ENCODE results near the gene TMEM151A.
A peak's percentile ranks its signal among the peaks of the same experiment; 100 is the strongest.

TMEM151A gene

DNA sequence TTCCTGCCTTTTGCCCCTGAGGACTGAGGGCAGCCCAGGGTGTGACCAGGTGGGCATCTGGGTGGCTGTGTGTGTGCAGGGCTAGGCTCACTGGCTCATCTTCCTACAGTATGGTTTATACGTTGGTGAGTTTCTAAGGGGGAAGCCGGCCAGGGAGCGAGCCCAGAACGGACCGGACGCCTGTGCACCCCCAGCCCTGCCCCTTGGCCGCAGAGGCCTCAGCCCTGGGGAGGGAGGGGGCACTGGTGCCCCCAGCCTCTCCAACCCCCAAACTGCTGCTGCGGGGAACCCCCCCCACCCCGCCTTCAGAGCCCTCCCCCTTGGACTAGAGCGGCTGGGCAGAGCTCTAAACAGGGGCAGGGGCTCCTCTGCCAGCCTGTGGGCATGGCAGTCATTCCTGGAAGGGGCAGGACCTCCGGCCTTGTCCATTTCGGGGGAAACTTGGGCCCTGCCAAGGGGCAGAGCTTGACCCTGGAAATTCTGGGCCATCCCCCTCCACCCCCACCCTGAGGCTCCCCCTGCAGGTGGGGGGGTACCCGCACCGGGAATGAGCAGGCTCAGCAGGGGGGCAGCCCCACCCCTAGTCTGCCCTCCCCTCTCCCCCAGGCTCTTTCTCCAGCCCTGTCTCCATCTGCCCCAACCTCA is 8.1 kb upstream of the TMEM151A start:
- DNase-seq (ENCODE audit: low spot score) = no peak

DNA sequence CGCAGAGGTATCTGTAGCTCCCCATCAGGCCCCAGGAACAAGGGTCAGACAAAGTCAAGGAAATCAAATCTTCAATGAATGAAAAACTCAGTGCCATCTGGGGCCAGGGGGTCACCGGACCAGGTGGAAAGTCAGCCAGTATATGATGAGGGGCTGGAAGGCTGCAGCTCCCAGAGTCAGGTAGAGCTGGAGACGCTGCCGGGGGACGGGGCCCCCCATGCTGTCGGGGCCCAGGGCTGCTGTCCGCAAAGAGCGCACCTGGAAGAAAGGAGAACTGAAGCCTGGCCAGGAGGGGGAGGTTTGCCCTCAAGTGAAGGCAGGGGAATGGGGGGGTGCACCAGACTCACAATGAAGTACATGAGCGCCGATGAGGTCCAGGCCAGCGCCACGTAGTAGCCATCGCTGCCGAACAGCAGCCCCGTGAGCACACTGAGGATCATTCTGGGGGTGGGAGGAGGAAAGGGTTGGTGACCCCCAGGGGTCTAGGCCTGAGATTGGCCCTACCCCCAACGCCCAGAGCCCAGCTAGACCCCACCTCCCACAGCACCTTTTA is 7.1 kb upstream of the TMEM151A start:
- DNase-seq (ENCODE audit: low spot score) = no peak

DNA sequence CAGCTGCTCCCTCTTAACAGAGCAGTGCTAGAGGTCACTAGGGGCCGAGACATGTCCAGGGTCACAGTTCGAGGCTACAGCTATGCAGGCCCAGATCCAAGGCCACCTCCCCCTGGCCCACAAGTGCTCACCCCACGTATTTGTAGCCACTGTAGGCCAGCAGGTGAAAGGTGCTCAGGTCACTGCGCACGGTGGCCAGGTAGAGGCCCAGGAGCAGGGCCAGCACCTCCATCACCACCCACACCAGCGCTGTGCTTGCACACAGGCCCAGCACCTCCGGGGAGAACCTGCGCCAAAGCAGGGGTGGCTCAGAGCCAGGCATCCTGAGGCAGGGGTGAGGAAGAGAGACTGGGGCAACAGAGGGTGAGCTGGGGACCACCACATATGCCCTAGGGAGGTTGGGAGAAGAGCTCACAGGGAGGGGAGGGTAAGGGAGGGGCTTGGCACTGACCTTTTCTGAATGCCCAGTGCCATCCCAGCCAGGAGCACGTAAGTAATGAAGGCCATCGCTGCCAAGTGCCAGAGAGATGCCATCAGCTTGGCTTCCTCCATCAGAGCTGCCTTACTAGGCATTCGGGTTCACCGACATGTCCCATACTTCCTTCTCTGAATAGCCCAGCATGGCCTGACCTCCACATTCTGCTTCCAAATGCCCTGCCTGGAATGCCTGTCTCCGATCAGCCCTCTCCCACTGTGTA is 6.3 kb upstream of the TMEM151A start:
- DNase-seq (ENCODE audit: low spot score) = no peak

DNA sequence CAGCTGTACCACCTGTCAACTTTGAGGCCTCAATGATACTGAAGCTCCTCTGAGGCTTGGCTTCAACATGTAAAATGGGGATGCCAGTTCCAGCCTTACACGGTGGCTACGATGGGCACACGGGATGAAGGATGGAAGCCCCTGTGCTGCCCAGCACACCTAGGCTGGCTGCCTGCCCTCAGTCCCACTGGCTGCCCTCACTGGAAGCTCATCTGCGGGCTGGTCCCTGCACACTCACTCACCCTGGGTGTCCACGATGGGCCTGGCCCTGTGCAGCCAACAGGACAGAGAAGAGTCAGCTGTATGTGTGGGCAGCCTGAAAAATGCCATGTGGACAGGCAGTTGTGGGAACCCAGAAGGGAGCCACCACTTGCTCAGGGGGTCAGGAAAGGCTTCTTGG is 5.0 kb upstream of the TMEM151A start:
- DNase-seq (ENCODE audit: low spot score) = no peak

DNA sequence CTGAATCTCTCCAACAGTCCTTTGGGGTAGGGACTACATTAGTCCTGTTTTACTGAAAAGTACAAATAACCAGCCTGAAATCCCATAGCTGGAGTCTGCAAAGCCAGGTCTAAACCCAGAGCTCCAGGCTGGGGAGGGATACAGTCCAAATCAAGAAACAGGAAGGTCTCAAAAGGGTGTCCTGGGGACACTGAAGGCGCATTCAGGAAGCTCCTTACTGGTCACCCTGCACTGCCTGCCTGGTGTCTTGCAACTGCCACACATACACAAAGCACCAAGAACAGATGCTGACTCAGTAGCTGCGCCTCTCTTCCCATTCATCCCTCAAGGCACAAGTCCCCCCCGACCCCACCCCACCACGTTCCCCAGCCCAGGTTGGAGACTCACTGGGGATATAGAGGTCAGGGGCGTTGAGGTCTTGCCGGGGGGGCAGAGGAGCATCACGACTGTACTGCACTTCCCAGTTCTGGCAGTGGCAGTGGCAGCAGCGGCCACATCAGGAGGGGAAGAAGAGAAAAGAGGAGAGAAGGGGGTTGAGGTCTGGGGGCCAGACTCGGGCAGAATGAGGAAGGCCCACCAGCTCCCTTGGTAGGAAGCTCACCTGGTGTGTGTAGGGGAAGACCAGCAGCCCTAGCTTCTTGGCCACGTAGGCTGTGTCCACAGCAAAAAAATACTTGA is 4.3 kb upstream of the TMEM151A start:
- DNase-seq (ENCODE audit: low spot score) = no peak

DNA sequence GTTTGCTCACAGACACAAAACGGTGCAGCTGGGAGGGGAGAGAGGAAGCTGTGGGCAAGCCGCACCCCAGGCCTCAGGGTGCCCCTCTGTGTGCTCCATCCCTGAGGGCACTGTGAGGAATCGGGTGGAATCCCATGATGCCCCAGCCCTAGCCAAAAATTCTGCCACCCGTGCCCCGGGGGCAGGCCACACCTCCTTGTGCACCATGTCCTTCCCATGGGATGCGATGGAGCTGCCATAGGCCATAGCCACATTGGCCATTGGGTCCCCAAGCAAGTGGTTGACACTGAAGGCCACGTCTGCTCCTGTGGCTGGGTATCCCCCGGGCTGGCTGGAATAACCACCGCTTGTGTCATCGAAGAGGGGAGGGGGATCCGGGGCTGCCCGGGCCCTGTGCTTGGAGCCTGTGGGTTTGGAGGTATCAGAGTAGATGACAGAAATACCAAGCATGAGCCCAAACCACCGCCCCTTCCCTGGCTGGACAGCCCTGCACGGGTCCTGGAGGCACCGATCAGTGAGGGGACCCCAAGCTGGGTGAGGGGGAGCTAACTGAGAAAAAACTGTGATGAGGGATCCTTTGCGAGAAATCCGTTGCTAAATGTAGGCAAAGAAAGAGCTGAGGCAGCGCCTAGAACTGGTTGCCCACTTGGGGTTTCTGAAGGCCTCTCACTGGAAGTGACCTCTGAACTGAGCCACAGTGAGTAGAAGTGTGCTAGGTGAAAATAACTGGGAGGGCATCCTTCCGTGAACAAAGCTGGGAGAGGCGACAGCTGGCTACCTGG is 3.6 kb upstream of the TMEM151A start:
- DNase-seq (ENCODE audit: low spot score) = no peak

DNA sequence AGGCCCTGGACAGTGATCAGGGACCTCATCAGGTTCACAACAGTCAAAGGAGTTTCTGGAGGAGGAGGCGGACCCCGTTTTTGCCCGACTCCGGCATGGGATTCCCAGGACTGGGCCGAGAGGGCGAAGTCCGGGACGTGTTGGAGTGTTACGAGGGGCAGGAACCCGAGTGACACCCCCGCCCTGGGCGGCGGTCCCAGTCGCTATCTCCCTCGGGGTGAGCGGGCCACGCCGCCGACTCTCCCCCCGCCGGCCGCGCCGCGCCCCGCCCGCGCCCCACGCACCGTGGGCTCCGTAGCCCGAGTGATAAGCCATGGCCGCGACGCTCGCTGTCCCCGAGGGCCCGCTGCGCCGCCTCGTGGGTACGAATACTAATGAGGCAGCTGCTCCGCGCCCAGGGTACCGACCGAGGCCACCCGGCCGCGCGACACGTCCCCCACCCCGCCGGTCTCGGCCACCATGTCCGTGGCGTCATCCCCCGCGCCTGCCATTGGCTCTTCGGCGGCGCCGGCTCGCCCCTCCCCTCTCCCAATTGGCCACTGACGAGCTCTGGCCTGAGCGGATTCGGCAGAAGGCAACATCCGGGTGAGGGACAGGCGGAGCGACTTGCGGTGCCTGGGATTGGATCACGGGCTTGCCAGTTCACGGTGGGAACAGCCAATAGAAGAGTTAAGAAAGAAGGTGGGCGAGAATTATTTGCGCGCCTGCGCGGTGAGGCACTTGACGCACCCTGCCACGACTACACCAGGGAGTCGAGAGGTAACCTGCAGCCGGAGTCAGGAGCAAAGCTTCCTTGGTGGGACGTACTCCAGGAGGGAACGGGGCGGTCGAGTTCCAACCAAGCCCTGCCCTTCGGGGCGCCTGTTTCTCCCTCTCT is 2.8 kb upstream of the TMEM151A start, which contains the start of gene YIF1A:
Gene YIF1A, minus strand, starts transcription at position 473 of the 877 bp plus-strand sequence. Its CDS starts 158 bp downstream, at position 315.
- DNase-seq (ENCODE audit: low spot score) = peak; percentile 98

DNA sequence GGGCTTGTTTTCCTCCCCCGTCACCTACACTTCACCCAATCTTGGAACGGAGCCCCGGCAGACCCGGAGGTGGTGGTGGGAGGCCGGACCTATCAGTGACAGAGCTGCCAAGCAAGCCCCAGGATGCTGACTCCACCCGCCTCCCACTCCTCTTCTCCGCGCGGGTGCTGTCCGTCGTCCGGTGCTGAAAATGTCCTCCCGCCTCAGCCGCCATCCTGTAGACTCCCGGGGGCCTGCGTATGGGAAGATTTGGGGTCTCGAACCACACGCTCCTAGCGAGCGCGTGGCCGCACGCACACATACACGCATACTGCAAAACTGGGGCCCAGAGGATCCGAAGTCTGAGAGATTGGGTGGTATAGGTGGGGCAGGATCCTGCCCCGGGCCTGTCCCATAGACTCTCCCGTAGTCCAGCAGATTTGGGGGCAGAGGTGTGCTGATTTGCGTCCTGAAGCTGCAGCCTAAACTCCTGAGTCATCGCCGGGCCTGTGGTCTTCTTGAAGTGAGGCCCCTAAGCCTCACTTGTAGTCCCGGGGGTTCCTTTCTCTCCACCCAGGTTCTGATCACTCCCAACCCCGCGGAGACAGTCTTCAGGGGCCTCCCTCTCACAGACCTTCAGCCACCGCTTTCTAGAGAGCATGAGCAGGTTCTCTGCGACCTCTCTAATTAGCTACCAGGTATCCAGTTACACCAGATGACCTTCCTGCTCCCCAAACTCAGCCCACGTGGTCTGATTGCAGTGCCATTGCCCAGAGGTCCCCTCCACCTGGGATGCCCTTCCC is 2.0 kb upstream of the TMEM151A start:
- peak; percentile 92 for DNase-seq (ENCODE audit: low spot score)

DNA sequence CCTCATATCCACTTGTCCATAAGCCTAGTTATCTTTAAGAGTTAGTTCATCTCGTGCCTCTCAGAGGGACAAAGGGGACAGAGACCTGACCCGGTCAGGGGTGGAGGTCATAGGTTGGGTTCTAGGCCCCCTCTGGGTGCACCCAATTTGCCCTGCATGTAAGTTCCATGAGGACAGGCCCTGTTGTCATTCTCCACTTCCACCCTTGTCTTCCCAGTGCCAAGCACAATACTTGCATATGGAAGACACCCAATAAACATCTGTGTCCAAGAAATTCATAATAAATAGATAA is 1.4 kb upstream of the TMEM151A start:
- DNase-seq (ENCODE audit: low spot score) = no peak

DNA sequence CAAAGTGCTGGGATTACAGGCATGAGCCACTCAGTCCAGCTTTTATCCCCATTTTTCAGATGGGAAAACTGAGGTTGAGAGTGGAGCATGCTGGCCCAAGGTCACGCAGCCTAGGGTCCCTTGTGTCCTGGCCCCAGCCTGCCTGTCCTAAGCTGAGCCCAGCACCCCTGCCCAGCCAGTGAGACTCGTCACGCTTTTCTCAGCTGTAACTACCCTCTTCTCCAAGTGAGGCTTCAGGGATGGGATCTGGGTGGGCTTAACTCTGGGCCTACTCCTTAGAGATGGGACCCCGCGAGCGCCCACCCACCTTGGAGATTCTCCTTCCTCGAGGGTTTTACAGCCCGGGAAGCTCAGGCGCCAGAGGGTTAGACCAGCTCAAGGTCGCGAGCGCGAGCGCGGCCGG is 390 bp upstream of the TMEM151A start:
- DNase-seq (ENCODE audit: low spot score) = no peak

DNA sequence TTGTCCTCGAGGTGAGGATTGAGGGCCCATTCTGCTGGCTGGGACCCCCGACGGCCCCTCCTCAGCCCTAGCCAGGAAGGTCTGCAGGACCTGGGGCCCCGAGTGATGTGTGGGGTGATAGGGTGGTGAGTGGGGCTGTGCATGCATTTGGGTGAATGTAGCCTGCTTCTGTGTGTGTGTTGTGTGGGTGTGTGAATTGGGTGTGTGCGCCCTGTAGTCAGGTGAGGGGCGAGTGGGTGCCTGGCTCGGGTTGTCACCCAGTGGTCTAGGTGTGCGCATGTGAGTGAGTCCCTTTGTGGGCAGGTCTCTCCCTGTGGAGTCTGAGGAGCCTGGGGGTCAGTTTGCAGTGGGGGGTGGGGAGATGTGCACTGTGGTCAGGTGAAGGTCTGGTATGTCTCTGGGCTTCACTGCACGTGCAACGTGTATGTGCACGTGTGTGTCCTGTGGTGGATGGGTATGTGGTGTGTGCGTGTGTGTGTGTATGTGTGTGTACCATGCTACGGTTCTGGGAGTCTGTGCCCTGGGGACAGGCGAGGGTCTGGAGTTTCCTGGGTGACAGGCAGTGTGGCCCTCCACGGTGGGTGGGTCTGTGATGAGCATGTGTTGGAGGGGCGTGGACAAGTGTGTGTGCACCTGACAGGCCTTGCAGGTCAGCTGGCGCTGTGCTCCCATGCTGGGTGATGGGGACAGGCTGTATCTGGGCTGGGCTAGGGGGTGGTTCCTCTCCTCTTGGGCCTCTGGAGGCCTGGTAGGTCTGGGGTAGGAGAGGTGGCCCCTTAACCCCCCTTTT is 1.0 kb downstream of the TMEM151A start:
- no peak for DNase-seq (ENCODE audit: low spot score)

DNA sequence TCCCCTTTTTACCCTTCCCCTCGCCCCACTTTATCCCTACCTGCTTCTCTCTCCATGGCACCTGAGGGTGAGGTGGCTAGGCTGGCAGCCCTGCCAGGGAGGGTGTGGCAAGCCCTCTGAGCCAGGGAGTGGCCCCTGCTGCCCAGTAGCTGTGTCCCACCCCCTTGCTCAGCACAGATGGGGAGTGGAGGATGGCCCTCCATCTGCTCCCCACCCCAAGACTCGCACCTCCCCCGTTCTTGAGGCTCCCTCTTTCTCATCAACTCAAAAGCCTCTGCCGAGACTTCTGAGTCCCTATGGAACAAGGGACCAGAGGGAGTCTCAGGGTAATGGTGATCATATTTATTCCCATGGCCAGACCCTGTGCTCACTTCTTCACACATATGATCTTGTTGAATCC is 1.7 kb downstream of the TMEM151A start:
- no peak for DNase-seq (ENCODE audit: low spot score)

DNA sequence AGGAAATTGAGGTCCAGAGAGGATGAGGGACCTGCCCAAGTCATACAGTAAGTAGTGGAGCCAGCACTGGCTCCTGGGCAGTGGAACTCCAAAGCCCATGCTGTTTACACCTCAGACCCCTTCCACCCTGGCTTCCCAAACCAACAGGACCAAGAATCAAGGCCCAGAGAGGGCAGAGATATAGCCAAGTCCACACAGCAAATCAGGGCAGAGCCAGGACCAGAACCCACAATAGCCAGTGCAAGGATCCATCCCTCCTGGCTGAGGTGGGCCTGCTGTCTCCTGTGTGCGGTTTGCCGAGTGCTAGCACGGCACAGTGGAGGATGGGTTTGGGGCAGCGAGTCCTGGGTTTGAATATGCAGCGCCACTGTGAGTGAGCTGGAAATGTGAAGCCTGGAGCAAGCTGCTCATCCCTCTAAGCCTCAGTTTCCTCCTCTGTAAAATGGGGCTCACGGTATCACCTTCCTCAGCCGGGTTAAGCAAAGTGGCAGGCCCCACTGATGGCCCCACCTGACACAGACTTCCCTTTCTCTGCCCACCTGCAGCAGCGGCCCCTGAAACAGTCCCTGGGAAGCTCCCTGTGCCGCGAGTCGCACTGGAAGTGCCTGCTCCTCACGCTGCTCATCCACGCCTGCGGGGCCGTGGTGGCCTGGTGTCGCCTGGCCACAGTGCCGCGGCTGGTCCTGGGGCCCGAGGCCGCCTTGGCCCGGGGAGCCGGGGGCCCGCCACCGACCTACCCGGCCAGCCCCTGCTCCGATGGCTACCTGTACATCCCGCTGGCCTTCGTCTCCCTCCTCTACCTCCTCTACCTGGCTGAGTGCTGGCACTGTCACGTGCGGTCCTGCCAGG is 2.3 kb downstream of the TMEM151A start:
- DNase-seq (ENCODE audit: low spot score) = no peak

DNA sequence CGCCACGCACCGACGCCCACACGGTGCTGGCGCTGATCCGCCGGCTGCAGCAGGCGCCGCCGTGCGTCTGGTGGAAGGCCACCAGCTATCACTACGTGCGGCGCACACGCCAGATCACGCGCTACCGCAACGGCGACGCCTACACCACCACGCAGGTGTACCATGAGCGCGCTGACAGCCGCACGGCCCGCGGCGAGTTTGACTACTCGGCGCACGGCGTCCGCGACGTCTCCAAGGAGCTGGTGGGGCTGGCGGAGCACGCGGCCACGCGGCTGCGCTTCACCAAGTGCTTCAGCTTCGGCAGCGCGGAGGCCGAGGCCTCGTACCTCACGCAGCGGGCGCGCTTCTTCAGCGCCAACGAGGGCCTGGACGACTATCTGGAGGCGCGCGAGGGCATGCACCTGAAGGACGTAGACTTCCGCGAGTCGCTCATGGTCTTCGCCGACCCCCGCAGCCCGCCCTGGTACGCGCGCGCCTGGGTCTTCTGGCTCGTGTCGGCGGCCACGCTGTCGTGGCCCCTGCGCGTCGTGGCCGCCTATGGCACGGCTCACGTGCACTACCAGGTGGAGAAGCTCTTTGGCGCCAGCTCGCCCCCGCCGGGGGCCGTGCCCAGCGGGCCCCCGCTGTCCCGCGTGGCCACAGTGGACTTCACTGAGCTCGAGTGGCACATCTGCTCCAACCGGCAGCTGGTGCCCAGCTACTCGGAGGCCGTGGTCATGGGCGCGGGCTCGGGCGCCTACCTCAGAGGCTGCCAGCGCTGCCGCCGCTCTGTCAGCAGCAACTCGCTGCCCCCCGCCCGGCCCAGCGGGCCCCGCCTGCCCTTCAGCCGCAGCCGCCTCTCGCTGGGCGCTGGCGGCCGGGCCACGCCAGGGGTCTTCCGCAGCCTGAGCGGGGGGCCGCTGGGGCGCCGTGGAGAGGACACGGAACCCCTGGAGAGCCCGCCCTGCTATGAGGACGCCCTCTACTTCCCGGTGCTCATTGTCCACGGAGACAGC is 3.2 kb downstream of the TMEM151A start:
- DNase-seq (ENCODE audit: low spot score) = no peak

DNA sequence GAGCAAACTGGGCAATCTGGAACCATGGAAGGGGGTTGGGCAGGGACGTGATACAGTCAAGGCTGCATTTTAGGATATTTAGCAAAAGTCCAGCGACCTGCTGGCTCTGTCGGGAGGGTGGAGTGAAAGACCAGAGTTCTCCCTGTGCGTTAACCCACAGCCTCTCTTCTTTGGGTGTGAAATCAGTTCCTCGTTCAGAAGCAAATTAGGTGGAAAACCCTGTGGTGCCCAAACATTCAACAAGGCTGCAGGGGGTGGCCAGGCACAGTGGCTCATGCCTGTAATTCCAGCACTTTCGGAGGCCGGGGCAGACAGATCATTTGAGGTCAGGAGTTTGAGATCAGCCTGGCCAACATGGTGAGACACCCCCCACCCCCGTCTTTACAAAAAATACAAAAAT is 5.9 kb downstream of the TMEM151A start:
- no peak for DNase-seq (ENCODE audit: low spot score)

DNA sequence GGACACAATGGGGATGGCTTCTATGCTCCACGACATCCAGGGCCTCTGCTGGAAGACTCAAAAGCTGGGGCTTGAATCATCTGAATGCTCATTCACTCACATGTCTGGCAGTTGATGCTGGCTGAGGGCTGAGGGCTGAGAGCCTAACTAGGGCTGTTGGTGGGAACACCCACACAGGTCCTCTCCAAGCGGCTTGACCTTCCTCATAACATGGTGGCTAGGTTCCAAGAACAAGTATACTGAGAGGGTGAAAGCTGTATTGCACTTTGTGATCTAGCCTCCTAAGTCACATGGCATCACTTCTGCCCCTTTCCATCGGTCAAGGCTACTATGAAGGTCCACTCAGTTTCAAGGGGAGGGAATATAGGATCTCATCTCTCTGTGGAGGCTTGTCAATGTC is 7.5 kb downstream of the TMEM151A start:
- no peak for DNase-seq (ENCODE audit: low spot score)

DNA sequence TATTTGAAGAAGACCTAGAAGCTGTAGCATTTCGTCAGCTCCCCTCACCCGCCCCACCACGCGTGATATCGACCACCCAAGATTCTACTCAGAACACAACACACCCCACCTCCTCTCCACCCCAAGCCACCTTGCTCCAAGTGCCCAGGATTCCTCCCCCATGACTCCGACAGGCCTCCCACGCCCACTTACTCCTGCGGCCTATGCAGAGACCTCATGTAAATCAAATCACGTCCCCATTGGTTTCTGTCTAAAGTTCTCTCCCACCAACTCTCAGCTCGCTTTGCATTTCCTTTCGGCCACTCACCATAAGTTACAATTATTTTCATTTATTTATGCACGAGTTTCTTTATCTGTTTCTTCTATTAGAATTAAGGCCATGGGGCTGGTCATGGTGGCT is 11.0 kb downstream of the TMEM151A start:
- no peak for DNase-seq (ENCODE audit: low spot score)

DNA sequence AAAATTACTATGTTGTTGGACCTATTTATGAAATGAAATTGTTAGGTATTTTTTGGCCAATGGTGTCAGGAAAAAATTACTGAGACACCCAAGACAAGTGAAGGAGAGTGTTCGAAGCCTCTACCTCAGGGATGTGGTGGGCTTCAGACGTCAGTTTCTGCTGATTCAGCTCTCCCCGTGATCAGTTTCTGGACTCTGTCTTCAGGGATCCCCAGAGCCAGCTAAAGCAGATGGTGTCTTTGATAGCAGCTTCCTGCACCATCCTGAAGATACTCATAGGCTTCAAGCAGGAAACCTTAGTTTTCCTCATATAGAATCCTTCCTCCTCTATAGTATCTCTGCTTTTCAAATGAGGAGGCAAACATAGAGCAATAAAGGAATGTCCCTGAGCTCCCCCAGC is 17.8 kb downstream of the TMEM151A start:
- DNase-seq (ENCODE audit: low spot score) = no peak

Data from ecto neural progenitor cell (in vitro differentiated cells).